Kidney tubule cell (primary cell): ENCODE measurements around the gene DTX3.
"Not testable (repeated sequence)": the region's sequence is repeated elsewhere in the genome, so short reads cannot be mapped to it uniquely, and the experiment has no call there.

Experiments used
- DNase-seq: peaks from one replicate; pipeline ENCODE4 v3.0.0-alpha.2; 2018; ENCODE audit warnings: low spot score

The DTX3 gene

DNA sequence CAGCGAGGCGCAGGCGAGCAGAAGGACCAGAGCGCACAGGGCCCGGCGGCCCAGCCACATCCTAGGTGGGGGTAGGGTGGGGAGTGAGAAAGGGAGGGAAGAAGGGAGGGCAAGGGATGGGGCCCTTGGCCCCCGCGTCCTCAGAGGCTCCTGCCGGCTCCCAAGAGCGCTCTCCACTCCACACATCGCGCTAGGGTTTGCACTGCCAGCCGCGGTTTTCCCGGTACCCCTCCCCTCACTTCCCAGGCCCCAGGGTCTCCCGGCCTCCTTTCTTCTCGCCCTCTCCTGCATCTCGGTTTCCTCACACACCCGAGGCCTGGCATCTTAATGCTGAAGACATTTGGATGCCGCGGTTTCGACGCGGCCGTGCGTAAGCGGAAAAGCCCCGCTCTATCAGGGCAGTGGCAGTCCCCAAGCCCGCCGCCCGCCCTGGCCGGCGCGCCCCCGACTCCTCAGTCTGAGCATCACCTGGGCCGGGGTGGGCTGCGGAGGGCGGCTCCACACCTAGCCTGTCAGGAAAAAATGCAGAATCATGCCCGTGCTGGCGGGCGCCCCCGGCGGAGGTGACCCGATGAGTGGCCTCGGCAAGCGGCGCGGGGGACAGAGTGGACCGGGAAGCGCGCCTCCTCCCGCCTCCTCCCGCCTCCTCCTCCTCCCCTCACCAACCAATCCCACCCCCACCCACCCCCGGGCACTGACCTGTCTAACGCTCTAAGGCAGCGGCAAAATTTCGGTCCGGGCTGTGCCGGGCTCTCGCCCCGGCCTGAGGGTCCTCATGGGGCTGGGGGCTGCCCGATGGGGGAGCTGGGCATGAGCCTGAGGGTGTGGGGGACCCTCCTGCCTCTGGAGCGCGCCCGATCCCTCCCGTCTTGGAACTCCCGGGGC, 27.7 kb downstream of the DTX3 start:
- no peak for DNase-seq

DNA sequence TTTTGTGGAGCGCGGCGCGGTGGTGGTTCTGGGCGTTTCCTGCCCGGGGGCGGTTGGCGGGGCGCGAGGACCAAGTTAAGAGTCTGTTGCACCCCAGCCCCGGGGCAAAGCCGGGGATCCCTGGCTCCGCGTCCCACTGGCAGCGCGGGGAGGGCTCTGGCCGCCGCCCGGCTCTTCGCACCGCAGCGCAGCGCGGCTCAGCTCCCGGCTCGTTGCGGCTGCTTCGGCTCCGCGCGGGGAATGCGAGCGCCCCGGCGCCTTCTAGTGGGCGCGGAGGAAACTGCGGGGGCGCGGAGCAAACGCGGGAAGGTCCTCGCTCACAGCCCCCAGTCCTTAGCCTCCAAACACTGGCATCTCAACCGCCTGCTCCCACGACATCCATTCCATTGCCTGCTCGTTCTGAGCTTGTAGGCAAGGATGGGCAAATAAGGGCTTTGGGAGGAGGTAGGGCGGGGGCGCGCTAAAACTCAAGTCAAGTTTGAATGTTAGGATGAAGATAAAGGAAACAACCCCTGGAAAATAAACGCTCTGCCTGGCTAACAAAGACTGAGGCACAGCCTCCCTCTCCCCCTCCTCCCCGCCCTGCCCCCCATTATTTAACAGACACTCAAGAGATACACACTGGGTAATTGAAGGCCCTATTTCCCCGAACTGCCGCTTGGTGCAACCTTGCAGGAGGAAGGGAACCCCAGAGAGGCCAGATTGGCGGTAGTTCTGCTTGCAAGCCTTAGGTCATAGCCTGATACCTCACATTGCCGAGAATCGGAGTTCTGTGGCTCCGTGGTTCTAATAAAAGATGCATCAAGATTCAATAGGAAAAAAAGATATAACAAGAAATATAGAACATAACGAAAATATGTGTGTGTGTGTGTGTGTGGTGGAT, 28.6 kb downstream of the DTX3 start, which contains the start of gene B4GALNT1:
Gene B4GALNT1 (minus strand): TSS at position 244 of the 883 bp plus-strand sequence. CDS start 1,069 bp downstream, outside the sequence.
- peak; percentile 57 for DNase-seq

DNA sequence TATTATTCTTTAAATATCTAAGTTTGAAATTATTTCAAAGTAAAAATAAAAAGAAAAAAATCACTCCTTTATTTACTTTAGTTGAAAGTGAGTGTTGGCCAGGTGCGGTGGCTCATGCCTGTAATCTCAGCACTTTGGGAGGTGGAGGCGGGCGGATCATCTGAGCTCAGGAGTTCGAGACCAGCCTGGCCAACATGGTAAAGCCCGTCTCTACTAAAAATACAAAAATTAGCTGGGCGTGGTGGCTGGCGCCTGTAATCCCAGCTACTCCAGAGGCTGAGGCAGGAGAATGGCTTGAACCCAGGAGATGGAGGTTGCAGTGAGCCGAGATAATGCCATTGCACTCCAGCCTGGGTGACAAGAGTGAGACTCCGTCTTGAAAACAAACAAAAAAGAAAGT, 32.1 kb downstream of the DTX3 start:
- DNase-seq: not testable (repeated sequence)

DNA sequence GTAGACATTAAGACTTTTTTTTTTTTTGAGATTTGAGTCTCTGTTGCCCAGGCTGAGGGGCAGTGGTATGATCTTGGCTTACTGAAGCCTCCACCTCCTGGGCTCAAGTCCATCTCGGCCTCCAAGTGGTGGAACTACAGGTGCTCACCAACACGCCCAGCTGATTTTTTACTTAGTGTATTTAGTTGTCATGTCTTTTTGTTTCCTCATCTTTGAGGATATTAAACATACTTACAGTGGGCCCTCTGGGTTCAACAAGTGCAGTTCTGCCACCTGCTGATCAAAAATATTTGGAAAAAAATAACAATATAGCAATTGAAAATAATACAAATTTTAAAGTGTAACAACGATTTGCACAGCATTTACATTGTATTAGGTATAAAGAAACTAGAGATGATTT, 32.7 kb downstream of the DTX3 start:
- DNase-seq: no peak

DNA sequence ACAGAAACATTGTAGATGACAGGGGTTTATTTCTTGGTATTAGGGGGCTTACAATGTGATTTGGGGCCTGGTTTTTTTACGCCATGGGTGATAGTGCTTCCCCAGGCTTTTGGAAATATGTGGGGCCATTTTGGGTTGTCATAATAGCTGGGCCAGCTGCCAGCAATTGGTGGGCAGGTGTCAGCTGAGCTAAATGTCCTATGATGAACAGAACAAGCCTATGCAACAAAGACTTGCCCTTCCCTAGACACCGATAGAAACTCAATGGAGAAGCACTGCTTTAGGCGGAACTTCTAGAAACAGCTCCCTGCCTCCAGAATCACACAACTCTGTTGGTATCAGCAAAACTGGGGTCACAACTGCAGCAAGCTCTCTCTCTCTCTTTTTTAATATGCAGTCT, 33.5 kb downstream of the DTX3 start:
- DNase-seq: no peak

- DNase-seq: no peak
These were observed 35.8 kb downstream of the DTX3 start for GRCh38 chr12:57640175-57641042.

DNA sequence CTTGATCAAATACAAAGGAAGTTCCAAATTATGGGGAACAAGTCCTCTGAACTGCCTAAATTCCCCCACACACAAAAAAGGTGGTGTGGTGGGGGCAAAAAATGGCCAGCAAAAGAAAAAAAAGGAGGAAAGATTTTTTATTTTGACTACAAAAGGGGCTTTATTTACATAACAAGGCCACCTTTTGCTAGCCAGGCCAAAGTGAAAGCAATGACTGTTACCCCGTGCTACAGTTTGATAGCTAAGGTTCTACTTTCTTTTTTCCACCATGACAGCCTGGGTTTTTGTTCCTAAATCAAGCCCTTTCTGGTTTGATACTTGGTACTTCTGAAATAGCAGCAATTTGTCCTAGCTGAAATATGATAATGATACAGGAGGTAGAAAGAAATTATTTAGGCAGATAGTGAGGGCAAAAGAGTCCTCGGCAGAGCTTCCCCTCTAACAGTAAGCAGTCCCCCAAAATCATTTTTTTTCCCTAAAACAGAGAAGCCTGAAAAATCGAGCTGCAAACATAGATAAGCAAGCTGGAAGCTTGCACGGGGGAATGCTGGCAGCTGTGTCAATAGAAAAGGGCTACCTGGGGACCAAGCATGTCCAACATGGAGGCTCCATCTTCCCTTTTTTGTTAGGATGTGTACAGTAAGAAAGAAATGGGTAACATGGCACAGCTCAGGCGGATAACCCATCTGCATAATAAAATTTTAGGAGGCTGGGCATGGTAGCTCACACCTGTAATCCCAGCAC, 37.2 kb downstream of the DTX3 start:
- DNase-seq: no peak

- not testable (repeated sequence) for DNase-seq
These were observed 41.5 kb downstream of the DTX3 start for GRCh38 chr12:57645990-57646658.

DNA sequence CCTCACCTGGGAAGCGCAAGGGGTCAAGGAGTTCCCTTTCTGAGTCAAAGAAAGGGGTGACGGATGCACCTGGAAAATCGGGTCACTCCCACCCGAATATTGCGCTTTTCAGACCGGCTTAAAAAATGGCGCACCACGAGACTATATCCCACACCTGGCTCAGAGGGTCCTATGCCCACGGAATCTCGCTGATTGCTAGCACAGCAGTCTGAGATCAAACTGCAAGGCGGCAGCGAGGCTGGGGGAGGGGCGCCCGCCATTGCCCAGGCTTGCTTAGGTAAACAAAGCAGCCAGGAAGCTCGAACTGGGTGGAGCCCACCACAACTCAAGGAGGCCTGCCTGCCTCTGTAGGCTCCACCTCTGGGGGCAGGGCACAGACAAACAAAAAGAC, 42.0 kb downstream of the DTX3 start:
- DNase-seq: not testable (repeated sequence)

DNA sequence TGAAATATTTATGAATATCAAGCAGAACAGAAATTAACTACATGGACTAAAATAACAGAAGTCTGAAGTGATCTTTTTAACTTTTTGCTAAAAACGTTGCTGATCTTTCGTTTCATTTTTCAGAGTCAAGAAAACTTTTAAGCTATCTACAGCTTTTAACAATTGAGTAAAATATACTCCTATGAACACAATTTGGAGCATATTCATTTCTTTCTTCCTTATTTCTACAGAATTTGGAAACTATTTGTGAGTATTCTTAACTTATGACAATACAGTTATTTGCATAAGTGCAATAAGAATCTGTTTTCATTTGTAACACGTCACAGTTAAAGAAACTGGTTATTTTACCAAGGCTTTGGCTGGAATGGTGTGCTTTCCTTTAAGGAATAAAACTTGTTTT, 49.4 kb downstream of the DTX3 start:
- no peak for DNase-seq

DNA sequence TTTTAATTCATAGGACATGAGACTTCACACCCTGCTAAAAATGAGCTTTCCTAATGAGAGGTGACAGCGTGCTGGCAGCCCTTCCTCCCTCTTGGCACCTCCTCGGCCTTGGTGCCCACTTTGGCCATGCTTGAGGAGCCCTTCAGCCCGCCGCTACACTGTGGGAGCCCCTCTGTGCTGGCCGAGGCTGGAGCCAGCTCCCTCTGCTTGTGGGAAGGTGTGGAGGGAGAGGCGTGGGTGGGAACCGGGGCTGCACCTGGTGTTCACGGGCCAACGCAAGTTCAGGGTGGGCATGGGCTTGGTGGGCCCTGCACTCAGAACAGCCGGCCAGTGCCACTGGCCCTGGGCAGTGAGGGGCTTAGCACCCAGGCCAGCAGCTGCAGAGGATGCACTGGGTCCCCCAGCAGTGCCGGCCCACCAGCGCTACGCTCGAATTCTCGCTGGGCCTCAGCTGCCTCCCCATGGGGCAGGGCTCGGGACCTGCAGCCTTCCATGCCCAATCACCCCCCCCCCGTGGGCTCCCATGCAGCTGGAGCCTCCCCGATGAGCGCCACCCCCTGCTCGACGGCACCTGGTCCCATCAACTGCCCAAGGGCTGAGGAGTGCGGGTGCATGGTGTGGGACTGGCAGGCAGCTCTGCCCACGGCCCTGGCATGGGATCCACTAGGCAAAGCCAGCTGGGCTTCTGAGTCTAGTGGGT, 51.1 kb downstream of the DTX3 start:
- no peak for DNase-seq

DNA sequence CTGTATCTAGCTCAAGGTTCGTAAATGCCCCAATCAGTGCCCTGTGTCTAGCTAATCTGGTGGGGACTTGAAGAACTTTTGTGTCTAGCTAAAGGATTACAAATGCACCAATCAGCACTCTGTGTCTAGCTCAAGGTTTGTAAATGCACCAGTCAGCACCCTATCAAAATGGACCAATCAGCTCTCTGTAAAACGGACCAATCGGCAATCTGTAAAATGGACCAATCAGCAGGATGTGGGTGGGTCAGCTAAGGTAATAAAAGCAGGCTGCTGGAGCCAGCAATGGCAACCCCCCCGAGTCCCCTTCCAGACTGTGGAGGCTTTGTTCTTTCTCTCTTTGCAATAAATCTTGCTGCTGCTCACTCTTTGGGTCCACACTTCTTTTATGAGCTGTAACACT, 51.8 kb downstream of the DTX3 start:
- DNase-seq: not testable (repeated sequence)

- DNase-seq: no peak
These were observed 53.1 kb downstream of the DTX3 start for GRCh38 chr12:57657744-57658143.

GRCh38 chr12:57658890-57659289, 54.3 kb downstream of the DTX3 start:
- no peak for DNase-seq
